CD14-positive monocyte (primary cell): ENCODE measurements around the gene CAPZA3. TPM values are rescaled to one million over a fixed set of nuclear protein-coding genes. Genes with fewer than 3 reads are reported as not detected.
"Not testable (repeated sequence)": the region's sequence is repeated elsewhere in the genome, so short reads cannot be mapped to it uniquely, and the experiment has no call there.

Source experiments
- DNase-seq, 3 donors: peaks; one replicate each; pipeline ENCODE4 v3.0.0-alpha.2; 2011 to 2022
- H2AFZ ChIP-seq: 2 replicates; pipeline ENCODE4 v1.6.0; 2012; ENCODE audit warnings: mild to moderate bottlenecking, low read depth, low read length, inconsistent platforms; ENCODE audit not compliant: insufficient read depth, poor library complexity, severe bottlenecking
- H3K27ac ChIP-seq, 2 donors: 1 replicate in 1 of 2; 2 replicates in 1 of 2; pipeline ENCODE4 v1.5.1; 2012 to 2013; ENCODE audit warnings: low read length in 2 of 2, control low read depth in 1 of 2, inconsistent platforms in 1 of 2, low read depth in 1 of 2, mild to moderate bottlenecking in 1 of 2
- H3K27me3 ChIP-seq, 2 donors: one replicate each; pipeline versions ENCODE4 v1.6.0 to v1.6.1; 2011 to 2013; ENCODE audit warnings: low read length in 2 of 2; ENCODE audit not compliant: control insufficient read depth in 2 of 2, insufficient read depth in 2 of 2
- H3K36me3 ChIP-seq, 2 donors: replicated peaks in 1 of 2; 1 replicate in 1 of 2; 2 replicates in 1 of 2; pipeline versions ENCODE4 v1.5.1 to v1.6.1; 2012 to 2013; ENCODE audit warnings: low read length in 2 of 2, control low read depth in 1 of 2, inconsistent platforms in 1 of 2, mild to moderate bottlenecking in 1 of 2; ENCODE audit not compliant: insufficient read depth in 2 of 2, control insufficient read depth in 1 of 2
- H3K4me1 ChIP-seq, 2 donors: 1 replicate in 1 of 2; 2 replicates in 1 of 2; pipeline versions ENCODE4 v1.5.1 to v1.6.1; 2012 to 2013; ENCODE audit warnings: low read length in 2 of 2, control low read depth in 1 of 2, inconsistent platforms in 1 of 2, mild to moderate bottlenecking in 1 of 2, moderate library complexity in 1 of 2; ENCODE audit not compliant: insufficient read depth in 2 of 2, control insufficient read depth in 1 of 2
- H3K4me2 ChIP-seq: replicated peaks from 2 replicates; pipeline ENCODE3; 2012; ENCODE audit warnings: low read length, moderate library complexity, mild to moderate bottlenecking; ENCODE audit not compliant: poor library complexity, severe bottlenecking; ENCODE audit errors: extremely low read depth
- H3K4me3 ChIP-seq, 3 experiments: fragments of 200-600 bp in 1 of 3; sonication (generic) in 1 of 3; replicated peaks in 1 of 3; 1 replicate in 2 of 3; 2 replicates in 1 of 3; pipeline ENCODE4 v1.5.1; 2011 to 2013; ENCODE audit warnings: low read length in 3 of 3, mild to moderate bottlenecking in 3 of 3, control low read depth in 2 of 3, low read depth in 2 of 3, inconsistent platforms in 1 of 3, moderate library complexity in 1 of 3
- H3K79me2 ChIP-seq: 2 replicates; pipeline ENCODE4 v1.6.0; 2012; ENCODE audit warnings: mild to moderate bottlenecking, control low read depth, inconsistent platforms, low read length, moderate library complexity; ENCODE audit not compliant: insufficient read depth
- H3K9ac ChIP-seq: 2 replicates; pipeline ENCODE4 v1.6.0; 2017; ENCODE audit warnings: low read length, mild to moderate bottlenecking; ENCODE audit not compliant: insufficient read depth, poor library complexity, severe bottlenecking
- H3K9me3 ChIP-seq, 2 donors: replicated peaks in 1 of 2; 1 replicate in 1 of 2; 2 replicates in 1 of 2; pipeline versions ENCODE4 v1.5.1 to v1.6.1; 2012 to 2013; ENCODE audit warnings: low read length in 2 of 2, control low read depth in 1 of 2; ENCODE audit not compliant: control insufficient read depth in 1 of 2, insufficient read depth in 1 of 2
- H4K20me1 ChIP-seq: 2 replicates; pipeline ENCODE4 v1.6.0; 2012; ENCODE audit warnings: mild to moderate bottlenecking, low read length, control low read depth, moderate library complexity; ENCODE audit not compliant: insufficient read depth
- H3K27ac Mint-ChIP-seq, 7 donors: one replicate each; pipeline ENCODE4 v1.8.0; 2020; ENCODE audit warnings: mild to moderate bottlenecking in 7 of 7, mixed read lengths in 7 of 7, moderate library complexity in 6 of 7, inconsistent platforms in 2 of 7
- H3K27me3 Mint-ChIP-seq, 3 donors: one replicate each; pipeline ENCODE4 v1.8.0; 2021 to 2022; ENCODE audit warnings: low read depth in 3 of 3, mild to moderate bottlenecking in 3 of 3, mixed read lengths in 3 of 3, moderate library complexity in 3 of 3, inconsistent platforms in 1 of 3
- H3K36me3 Mint-ChIP-seq, 2 donors: one replicate each; pipeline ENCODE4 v1.8.0; 2020; ENCODE audit warnings: mixed read lengths in 2 of 2, inconsistent platforms in 1 of 2, mild to moderate bottlenecking in 1 of 2
- H3K4me1 Mint-ChIP-seq: one replicate; pipeline ENCODE4 v1.8.0; 2020; ENCODE audit warnings: mild to moderate bottlenecking, mixed read lengths
- H3K4me3 Mint-ChIP-seq, 2 donors: one replicate each; pipeline ENCODE4 v1.8.0; 2020; ENCODE audit warnings: mild to moderate bottlenecking in 2 of 2, mixed read lengths in 2 of 2, moderate library complexity in 1 of 2
- H3K9me3 Mint-ChIP-seq, 7 donors: one replicate each; pipeline ENCODE4 v1.8.0; 2020 to 2022; ENCODE audit warnings: mixed read lengths in 7 of 7, mild to moderate bottlenecking in 6 of 7, moderate library complexity in 6 of 7, inconsistent platforms in 2 of 7
- CTCF ChIP-seq: fragments of 200-600 bp; IDR thresholded peaks from one replicate; pipeline ENCODE4 v1.8.0; 2022; ENCODE audit warnings: antibody characterized with exemption, mild to moderate bottlenecking
- WGBS: methylation state at CpG from one replicate; pipeline ENCODE4 v1.1.5; 2013; ENCODE audit warnings: missing lambda C conversion rate; ENCODE audit not compliant: insufficient coverage; 5-methylcytosine and 5-hydroxymethylcytosine counted together
- intact Hi-C, 2 donors: fragments of 100-400 bp; cut with micrococcal nuclease; formaldehyde crosslinking; loops; one replicate each; pipeline versions ENCODE4 v1.15.0 to v1.15.1; 2023
- polyA plus RNA-seq, 3 donors: library from polyadenylated mRNA; depleted of rRNA in 1 of 3; unstranded in 2 of 3; stranded (reverse) in 1 of 3; fragments of 300-500 nt in 2 of 3; fragments of >200 nt in 1 of 3; fragmentation: Illumina TruSeq in 2 of 3; gene quantifications; 1 replicate in 2 of 3; 2 replicates in 1 of 3; pipeline ENCODE4 v1.2.3, GENCODE V29; 2012 to 2021

CAPZA3 gene
- polyA plus RNA-seq, 3 donors = not detected

GRCh38 chr12:18782827-18783226 lies 44.9 kb downstream of the CAPZA3 start:
- Histone ChIP-seq H3K79me2 (no peaks in the 10 kb centered on the region), H2AFZ (no peak overlapping the region), H3K27ac (no peak overlapping the region), H3K27me3 (no peaks in the 10 kb centered on the region), H3K4me2 (no peak overlapping the region), H3K9me3 (peaks cover 5 to 7% of the 10 kb centered on the region in 2 donors), H3K4me3 (no peak overlapping the region), H3K9ac (no peak overlapping the region), H3K4me1 (no peaks in the 10 kb centered on the region), H4K20me1 (no peaks in the 10 kb centered on the region), H3K36me3 (no peaks in the 10 kb centered on the region)
- peaks cover 18 to 36% (median 21%) of the 10 kb centered on the region in 7 donors for H3K9me3 Mint-ChIP-seq
- no peak overlapping the region for H3K27ac Mint-ChIP-seq
- H3K36me3 Mint-ChIP-seq = no peaks in the 10 kb centered on the region
- H3K4me3 Mint-ChIP-seq = no peak overlapping the region
- TF ChIP-seq CTCF = no peak
- intact Hi-C loops = no loop called here
- no peaks in the 10 kb centered on the region for H3K27me3 Mint-ChIP-seq
- no peak for DNase-seq
- no peaks in the 10 kb centered on the region for H3K4me1 Mint-ChIP-seq
- no CpG with 5 or more reads among the region's 2 CpGs for WGBS

- intact Hi-C loops = not testable (repeated sequence)
These were observed 47.5 kb downstream of the CAPZA3 start for GRCh38 chr12:18785465-18785864.

More at GRCh38 chr12:18785465-18785864, 47.5 kb downstream of the CAPZA3 start:
- not testable (repeated sequence) for H3K4me3 Mint-ChIP-seq, H3K27ac ChIP-seq, H3K4me1 Mint-ChIP-seq, H3K36me3 ChIP-seq, H3K4me1 ChIP-seq, H3K27ac Mint-ChIP-seq, H3K4me2 ChIP-seq, H3K9ac ChIP-seq, H3K79me2 ChIP-seq, DNase-seq, H3K27me3 Mint-ChIP-seq, H4K20me1 ChIP-seq, H3K36me3 Mint-ChIP-seq, H3K9me3 ChIP-seq, H3K27me3 ChIP-seq, H2AFZ ChIP-seq, H3K4me3 ChIP-seq
- peaks cover 8 to 28% (median 18%) of the 10 kb centered on the region in 7 donors for H3K9me3 Mint-ChIP-seq
- no CpG with 5 or more reads among the region's 8 CpGs for WGBS

Other genes with a start within 250 kb of the CAPZA3 start
- gene PLCZ1, start 107 bp upstream of the CAPZA3 start, polyA plus RNA-seq = not detected